ENCODE data around the gene FAM234A. TPM values are rescaled to one million over a fixed set of nuclear protein-coding genes. Genes with fewer than 3 reads are reported as not detected.

FAM234A gene
- total RNA-seq, 1 donor from 2014 or later = 23.3 TPM

DNA sequence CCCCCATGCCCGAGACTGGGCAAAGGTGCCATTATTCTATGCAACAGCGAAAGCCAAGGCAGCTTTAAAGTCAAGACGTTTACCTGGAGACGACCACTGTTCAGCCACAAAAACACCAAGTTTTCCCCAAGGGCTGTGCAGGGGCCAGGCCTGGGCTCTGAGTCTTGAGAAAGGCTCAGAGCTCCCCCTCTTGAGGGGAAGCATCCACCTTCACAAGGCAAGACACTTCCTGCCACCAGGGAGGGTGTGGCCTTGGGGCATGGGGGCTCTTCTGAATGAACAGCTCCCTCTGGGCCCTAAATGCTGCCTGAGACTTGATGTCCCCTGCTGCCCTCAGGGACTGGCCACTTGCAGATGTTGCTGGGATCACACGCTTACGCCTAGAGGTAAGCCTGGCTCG, 74.9 kb downstream of the FAM234A start:
- no peak for TF ChIP-seq POLR2A (IDR thresholded peaks at IDR 0.05)
- no peak for TF ChIP-seq POLR2AphosphoS5 (IDR thresholded peaks at IDR 0.05; ENCODE audit: insufficient read depth in 1 of 2, low read depth in 1 of 2)
- TF ChIP-seq, protein P1, sequence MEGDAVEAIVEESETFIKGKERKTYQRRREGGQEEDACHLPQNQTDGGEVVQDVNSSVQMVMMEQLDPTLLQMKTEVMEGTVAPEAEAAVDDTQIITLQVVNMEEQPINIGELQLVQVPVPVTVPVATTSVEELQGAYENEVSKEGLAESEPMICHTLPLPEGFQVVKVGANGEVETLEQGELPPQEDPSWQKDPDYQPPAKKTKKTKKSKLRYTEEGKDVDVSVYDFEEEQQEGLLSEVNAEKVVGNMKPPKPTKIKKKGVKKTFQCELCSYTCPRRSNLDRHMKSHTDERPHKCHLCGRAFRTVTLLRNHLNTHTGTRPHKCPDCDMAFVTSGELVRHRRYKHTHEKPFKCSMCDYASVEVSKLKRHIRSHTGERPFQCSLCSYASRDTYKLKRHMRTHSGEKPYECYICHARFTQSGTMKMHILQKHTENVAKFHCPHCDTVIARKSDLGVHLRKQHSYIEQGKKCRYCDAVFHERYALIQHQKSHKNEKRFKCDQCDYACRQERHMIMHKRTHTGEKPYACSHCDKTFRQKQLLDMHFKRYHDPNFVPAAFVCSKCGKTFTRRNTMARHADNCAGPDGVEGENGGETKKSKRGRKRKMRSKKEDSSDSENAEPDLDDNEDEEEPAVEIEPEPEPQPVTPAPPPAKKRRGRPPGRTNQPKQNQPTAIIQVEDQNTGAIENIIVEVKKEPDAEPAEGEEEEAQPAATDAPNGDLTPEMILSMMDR (IDR thresholded peaks at IDR 0.05) = no peak
- Histone ChIP-seq H3K4me3 (no peak overlapping the region), H3K4me1 (peaks cover 9% of the 10 kb centered on the region), H3K36me3 (peaks cover 0 to 40% of the 10 kb centered on the region in 2 donors), H3K27me3 (no peaks in the 10 kb centered on the region), H3K9me3 (no peaks in the 10 kb centered on the region), H3K27ac (no peak overlapping the region)
- intact Hi-C loops (cut with DNase I) = no loop called here
- no peak for DNase-seq (ENCODE audit: extremely low spot score in 2 of 2)

DNA sequence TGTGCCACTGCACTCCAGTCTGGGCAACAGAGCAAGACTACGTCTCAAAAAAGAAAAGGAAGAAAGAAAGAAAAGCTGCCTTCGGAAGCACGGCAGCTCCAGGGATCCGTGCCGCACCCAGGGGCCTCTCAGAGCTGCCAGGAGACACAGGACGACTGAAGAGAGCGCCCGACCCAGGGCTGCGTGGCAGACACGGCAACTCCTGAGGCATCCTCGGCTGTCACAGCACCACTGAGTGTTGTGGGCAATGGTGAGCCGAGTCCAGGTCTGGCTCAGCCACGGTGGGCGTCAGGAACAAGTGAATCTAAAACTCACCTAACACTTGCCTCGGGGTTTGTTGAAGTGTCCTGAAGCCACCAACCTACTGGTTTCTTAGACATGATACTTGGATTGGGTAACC, 77.1 kb downstream of the FAM234A start:
- TF ChIP-seq, protein P1 (IDR thresholded peaks at IDR 0.05) = no peak
- no peak for TF ChIP-seq POLR2A (IDR thresholded peaks at IDR 0.05)
- TF ChIP-seq POLR2AphosphoS5 (IDR thresholded peaks at IDR 0.05; ENCODE audit: insufficient read depth in 1 of 2, low read depth in 1 of 2) = no peak
- Histone ChIP-seq H3K4me1 (peaks cover 7% of the 10 kb centered on the region), H3K9me3 (no peaks in the 10 kb centered on the region), H3K27ac (no peak overlapping the region), H3K36me3 (peaks cover 0 to 40% of the 10 kb centered on the region in 2 donors), H3K4me3 (no peak overlapping the region), H3K27me3 (no peaks in the 10 kb centered on the region)
- DNase-seq (ENCODE audit: extremely low spot score in 2 of 2) = no peak
- intact Hi-C loops (cut with DNase I) = no loop called here

DNA sequence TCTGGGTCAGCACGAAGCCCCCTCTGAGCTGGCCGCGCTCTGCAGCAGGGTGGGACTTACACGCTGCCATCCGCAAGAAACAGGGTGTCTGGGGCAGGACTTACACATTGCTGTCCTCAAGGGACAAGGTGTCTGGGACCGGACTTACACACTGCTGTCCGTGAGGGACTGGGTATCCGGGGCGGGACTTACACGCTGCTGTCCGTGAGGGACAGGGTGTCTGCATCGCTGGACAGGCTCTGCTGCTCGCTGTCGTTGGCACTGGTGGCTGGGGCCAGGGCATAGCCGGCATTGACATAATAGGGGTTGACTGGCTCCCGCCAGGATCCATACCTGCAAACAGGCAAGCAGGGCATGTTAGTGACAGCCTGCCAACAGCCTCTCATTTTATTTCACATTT, 79.7 kb downstream of the FAM234A start:
- Histone ChIP-seq H3K27ac (no peak overlapping the region), H3K4me3 (no peak overlapping the region), H3K27me3 (no peaks in the 10 kb centered on the region), H3K36me3 (peaks cover 0 to 30% of the 10 kb centered on the region in 2 donors), H3K4me1 (no peaks in the 10 kb centered on the region), H3K9me3 (no peaks in the 10 kb centered on the region)
- no peak for DNase-seq (ENCODE audit: extremely low spot score in 2 of 2)
- intact Hi-C loops (cut with DNase I) = no loop called here
- no peak for TF ChIP-seq POLR2AphosphoS5 (IDR thresholded peaks at IDR 0.05; ENCODE audit: insufficient read depth in 1 of 2, low read depth in 1 of 2)
- TF ChIP-seq, protein P1 (IDR thresholded peaks at IDR 0.05) = no peak
- TF ChIP-seq POLR2A (IDR thresholded peaks at IDR 0.05) = no peak

DNA sequence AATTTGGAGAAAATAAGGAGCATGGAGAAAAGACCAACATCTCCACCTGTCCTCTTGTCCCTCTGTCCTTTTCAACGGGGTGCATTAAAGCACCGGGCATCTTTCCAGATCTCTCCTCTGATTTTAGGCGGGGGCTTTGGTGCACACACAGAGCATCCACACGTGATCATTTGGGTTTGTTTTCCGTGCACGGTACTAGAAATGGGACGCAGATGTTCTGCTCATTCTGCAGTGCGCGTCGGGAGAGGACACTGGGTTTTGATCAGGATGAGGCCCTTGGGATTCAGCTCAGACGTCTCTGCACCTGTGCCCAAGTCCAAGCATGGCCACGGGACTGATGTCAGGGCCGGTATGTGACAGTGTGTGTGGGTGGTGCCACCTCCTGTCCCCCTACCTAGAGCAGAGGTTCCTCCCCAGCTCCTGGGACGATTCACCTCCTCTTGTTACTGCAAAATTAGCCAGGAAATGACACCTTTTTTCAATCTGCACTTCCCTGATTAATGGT, 80.2 kb downstream of the FAM234A start:
- Histone ChIP-seq H3K9me3 (no peaks in the 10 kb centered on the region), H3K4me3 (no peak overlapping the region), H3K27me3 (no peaks in the 10 kb centered on the region), H3K36me3 (peaks cover 0 to 27% of the 10 kb centered on the region in 2 donors), H3K4me1 (no peaks in the 10 kb centered on the region), H3K27ac (no peak overlapping the region)
- TF ChIP-seq, protein P1 (IDR thresholded peaks at IDR 0.05) = no peak
- TF ChIP-seq POLR2AphosphoS5 (IDR thresholded peaks at IDR 0.05; ENCODE audit: insufficient read depth in 1 of 2, low read depth in 1 of 2) = no peak
- no peak for TF ChIP-seq POLR2A (IDR thresholded peaks at IDR 0.05)
- no peak for DNase-seq (ENCODE audit: extremely low spot score in 2 of 2)
- intact Hi-C loops (cut with DNase I) = no loop called here

Other genes starting within 250 kb of the FAM234A start
- gene POLR3K, start 181.2 kb upstream of the FAM234A start, total RNA-seq = 12.8 TPM
- gene SNRNP25, start 181.0 kb upstream of the FAM234A start, total RNA-seq = 15.0 TPM
- 86.9 TPM for gene RHBDF1, start 162.2 kb upstream of the FAM234A start, total RNA-seq
- gene MPG, start 156.6 kb upstream of the FAM234A start, total RNA-seq = 124 TPM
- 29.2 TPM for gene NPRL3, start 96.1 kb upstream of the FAM234A start, total RNA-seq
- gene HBZ, start 82.2 kb upstream of the FAM234A start, total RNA-seq = not detected
- gene HBM, start 68.8 kb upstream of the FAM234A start, total RNA-seq = not detected
- gene HBA2, start 61.9 kb upstream of the FAM234A start, total RNA-seq = 697 TPM
- gene HBA1, start 58.1 kb upstream of the FAM234A start, total RNA-seq = 523 TPM
- gene HBQ1, start 54.4 kb upstream of the FAM234A start, total RNA-seq = not detected
- 79.3 TPM for gene LUC7L, start 5.4 kb upstream of the FAM234A start, total RNA-seq
- 5.4 TPM for gene RGS11, start 41.1 kb downstream of the FAM234A start, total RNA-seq
- gene ARHGDIG, start 45.8 kb downstream of the FAM234A start, total RNA-seq = not detected
- not detected for gene PDIA2, start 48.3 kb downstream of the FAM234A start, total RNA-seq
- gene AXIN1, start 117.9 kb downstream of the FAM234A start, total RNA-seq = 16.9 TPM
- gene MRPL28, start 135.7 kb downstream of the FAM234A start, total RNA-seq = 96.5 TPM
- gene PGAP6, start 147.2 kb downstream of the FAM234A start, total RNA-seq = 38.3 TPM
- 88.6 TPM for gene NME4, start 162.4 kb downstream of the FAM234A start, total RNA-seq
- gene DECR2, start 167.1 kb downstream of the FAM234A start, total RNA-seq = 17.9 TPM
- 36.6 TPM for gene RAB11FIP3, start 190.8 kb downstream of the FAM234A start, total RNA-seq

Data from vagina (tissue), 2 donors.